Measurements from ENCODE around the gene GRIPAP1. TPM values are rescaled to one million over a fixed set of nuclear protein-coding genes. Genes with fewer than 3 reads are reported as not detected.

Gene GRIPAP1
- total and polyA plus RNA-seq, 2 of the 13 experiments (the other 11 are each of a cell fraction or from before 2014, with no cell fraction given): 16.1 to 22.6 TPM

DNA sequence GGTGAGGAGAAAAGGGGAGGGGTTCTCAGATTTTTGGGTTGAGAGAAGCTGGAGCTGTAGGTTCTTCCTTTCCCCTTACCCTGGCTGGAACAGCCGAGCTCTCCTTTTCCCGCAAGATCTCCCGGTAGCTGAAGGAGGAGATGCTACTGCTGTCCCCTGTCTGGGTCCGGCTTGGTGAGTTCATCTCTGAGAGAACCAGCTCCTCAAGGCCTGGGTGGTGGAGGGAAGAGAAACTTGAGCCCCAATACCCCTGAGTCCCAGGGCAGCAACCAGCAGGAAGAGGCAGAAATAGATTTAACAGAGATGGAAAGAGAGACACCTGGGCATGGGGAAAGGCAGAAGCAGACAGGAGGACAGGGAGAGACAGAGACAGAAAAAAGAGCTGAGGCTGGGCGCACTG, 23.8 kb downstream of the GRIPAP1 start:
- Histone ChIP-seq H3K4me2 (ENCODE audit: low read depth, low read length) (no peak overlapping the region), H4K20me1 (ENCODE audit: insufficient read depth, low read length) (no peaks in the 10 kb centered on the region), H2AFZ (ENCODE audit: low read length) (no peak overlapping the region), H3K9ac (ENCODE audit: insufficient read depth, low read depth, low read length) (no peak overlapping the region), H3K4me3 (replicated peaks in 1 of 3; ENCODE audit: insufficient read depth in 1 of 3, low read depth in 2 of 3, low read length in 3 of 3) (no peak overlapping the region), H3K27ac (ENCODE audit: extremely low read length, insufficient read depth, low read length) (no peak overlapping the region), H3K9me3 (ENCODE audit: low read length) (no peaks in the 10 kb centered on the region), H3K79me2 (ENCODE audit: insufficient read depth, low read length) (no peaks in the 10 kb centered on the region), H3K27me3 (ENCODE audit: control insufficient read depth in 1 of 2, insufficient read depth in 2 of 2, low read length in 2 of 2) (no peaks in the 10 kb centered on the region), H3K4me1 (ENCODE audit: insufficient read depth, low read length) (no peaks in the 10 kb centered on the region), H3K36me3 (replicated peaks in 1 of 2; ENCODE audit: control insufficient read depth in 1 of 2, insufficient read depth in 2 of 2, low read length in 2 of 2) (peaks cover 13 to 25% of the 10 kb centered on the region in 2 experiments; a peak in 4 of 5 replicates)
- FAIRE-seq (no peak), DNase-seq (ENCODE audit: low spot score) (no peak), ATAC-seq (no peak)
- no peak for TF ChIP-seq ZNF629 (CRISPR knock-in tag; conservative IDR thresholded peaks at IDR 0.05)
- TF ChIP-seq, protein P1, sequence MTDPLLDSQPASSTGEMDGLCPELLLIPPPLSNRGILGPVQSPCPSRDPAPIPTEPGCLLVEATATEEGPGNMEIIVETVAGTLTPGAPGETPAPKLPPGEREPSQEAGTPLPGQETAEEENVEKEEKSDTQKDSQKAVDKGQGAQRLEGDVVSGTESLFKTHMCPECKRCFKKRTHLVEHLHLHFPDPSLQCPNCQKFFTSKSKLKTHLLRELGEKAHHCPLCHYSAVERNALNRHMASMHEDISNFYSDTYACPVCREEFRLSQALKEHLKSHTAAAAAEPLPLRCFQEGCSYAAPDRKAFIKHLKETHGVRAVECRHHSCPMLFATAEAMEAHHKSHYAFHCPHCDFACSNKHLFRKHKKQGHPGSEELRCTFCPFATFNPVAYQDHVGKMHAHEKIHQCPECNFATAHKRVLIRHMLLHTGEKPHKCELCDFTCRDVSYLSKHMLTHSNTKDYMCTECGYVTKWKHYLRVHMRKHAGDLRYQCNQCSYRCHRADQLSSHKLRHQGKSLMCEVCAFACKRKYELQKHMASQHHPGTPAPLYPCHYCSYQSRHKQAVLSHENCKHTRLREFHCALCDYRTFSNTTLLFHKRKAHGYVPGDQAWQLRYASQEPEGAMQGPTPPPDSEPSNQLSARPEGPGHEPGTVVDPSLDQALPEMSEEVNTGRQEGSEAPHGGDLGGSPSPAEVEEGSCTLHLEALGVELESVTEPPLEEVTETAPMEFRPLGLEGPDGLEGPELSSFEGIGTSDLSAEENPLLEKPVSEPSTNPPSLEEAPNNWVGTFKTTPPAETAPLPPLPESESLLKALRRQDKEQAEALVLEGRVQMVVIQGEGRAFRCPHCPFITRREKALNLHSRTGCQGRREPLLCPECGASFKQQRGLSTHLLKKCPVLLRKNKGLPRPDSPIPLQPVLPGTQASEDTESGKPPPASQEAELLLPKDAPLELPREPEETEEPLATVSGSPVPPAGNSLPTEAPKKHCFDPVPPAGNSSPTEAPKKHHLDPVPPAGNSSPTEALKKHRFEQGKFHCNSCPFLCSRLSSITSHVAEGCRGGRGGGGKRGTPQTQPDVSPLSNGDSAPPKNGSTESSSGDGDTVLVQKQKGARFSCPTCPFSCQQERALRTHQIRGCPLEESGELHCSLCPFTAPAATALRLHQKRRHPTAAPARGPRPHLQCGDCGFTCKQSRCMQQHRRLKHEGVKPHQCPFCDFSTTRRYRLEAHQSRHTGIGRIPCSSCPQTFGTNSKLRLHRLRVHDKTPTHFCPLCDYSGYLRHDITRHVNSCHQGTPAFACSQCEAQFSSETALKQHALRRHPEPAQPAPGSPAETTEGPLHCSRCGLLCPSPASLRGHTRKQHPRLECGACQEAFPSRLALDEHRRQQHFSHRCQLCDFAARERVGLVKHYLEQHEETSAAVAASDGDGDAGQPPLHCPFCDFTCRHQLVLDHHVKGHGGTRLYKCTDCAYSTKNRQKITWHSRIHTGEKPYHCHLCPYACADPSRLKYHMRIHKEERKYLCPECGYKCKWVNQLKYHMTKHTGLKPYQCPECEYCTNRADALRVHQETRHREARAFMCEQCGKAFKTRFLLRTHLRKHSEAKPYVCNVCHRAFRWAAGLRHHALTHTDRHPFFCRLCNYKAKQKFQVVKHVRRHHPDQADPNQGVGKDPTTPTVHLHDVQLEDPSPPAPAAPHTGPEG (CRISPR knock-in tag; IDR thresholded peaks at IDR 0.05): no peak
- no peak for TF ChIP-seq ZNF331 (CRISPR knock-in tag; IDR thresholded peaks at IDR 0.05)
- no peak for TF ChIP-seq NFE2 (CRISPR knock-in tag; IDR thresholded peaks at IDR 0.05)
- TF ChIP-seq PLRG1 (conservative IDR thresholded peaks at IDR 0.05): no peak
- no peak for TF ChIP-seq ZNF776 (CRISPR knock-in tag; IDR thresholded peaks at IDR 0.05)
- no peak for TF ChIP-seq ZSCAN9 (CRISPR knock-in tag; IDR thresholded peaks at IDR 0.05; ENCODE audit: borderline replicate concordance)
- TF ChIP-seq CENPX (CRISPR knock-in tag; IDR thresholded peaks at IDR 0.05): no peak
- TF ChIP-seq JARID2 (CRISPR knock-in tag; IDR thresholded peaks at IDR 0.05; ENCODE audit: insufficient replicate concordance): no peak
- no peak for TF ChIP-seq ZNF207 (IDR thresholded peaks at IDR 0.05; ENCODE audit: borderline replicate concordance)
- no peak for TF ChIP-seq MED13 (CRISPR knock-in tag; IDR thresholded peaks at IDR 0.05)
- intact Hi-C loops (cut with micrococcal nuclease; ENCODE audit: unreplicated experiment) (no loop called here), in situ Hi-C loops (cut with HindIII; ENCODE audit: extremely low pct_ligation_motif_present, low pct_unique_long_range_greater_than_20kb) (no loop called here)
- 89% methylated on average over 3 of the region's 5 CpGs for WGBS (ENCODE audit: low lambda C conversion rate)
- no TSS peak for BruUV-seq (replicated peaks)
- ChIA-PET POLR2A (no interaction called here), CTCF (ENCODE audit: low intra/inter-chr PET ratio, low total read pairs) (no interaction called here)
